HG03460 (cell line): ENCODE data around the gene PTPN5.

Experiments used
- ATAC-seq: cut with Tn5 transposase; IDR thresholded peaks from one replicate; pipeline ENCODE4 v1.9.1; 2021; ENCODE audit not compliant: unreplicated experiment

The PTPN5 gene

DNA sequence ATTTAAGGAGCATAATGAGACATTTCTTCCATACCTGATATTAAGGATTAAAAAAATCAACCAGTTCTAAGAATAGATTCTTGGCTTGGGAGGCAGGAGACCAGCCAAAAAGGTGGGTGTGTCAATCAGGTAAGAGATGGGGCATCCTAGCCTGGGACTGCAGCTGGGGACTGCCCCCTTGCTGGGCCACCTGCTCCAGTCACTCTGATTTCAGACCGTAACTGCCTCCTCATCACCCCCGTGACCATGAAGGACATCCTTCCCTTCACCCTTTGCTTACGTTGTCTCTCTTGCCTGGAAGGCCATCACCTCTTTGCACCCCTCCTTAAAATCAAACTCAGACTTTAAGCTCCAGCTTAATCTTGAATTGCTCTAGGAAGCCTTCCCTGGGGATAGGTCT is 17.9 kb downstream of the PTPN5 start:
- no peak for ATAC-seq

DNA sequence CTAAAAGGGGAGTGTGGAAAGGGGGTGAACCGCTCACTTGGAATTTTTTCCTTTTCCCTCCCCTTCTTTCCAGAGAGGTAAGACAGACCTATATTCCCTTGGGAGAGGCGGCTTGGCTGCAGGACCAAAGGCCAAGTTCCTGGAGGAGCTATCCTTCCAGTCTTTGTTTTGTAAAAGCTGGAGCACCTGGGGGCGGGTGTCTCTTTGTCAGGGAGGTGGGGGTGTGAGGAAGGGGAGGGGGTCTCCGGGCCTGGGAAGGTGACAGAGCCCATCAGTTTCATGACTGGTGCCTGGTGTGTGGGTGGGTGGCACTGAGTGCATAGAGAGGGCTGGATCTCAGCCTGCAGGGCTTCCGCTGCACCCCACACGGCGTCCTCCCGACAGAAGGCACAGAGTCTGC is 18.5 kb downstream of the PTPN5 start:
- ATAC-seq, result no peak

DNA sequence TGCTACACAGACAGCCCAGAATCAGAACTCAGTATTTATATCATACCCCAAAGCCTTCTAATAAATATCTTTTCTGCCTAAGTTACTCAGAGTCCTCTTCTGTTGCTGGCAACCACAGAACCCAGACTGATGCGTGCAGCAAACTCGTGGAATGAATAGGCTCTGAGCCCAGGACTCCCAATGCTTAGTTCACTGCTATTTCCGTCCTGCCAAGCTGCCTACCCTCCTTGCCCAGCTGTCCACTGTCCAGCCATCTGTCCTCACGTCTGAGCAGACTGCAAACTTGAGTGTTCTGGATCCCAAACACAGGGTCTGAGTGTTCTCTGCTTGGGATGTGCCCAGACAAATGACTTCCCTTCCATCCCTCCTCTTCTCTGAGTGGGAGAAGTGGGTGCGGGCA is 19.4 kb downstream of the PTPN5 start:
- no peak for ATAC-seq

DNA sequence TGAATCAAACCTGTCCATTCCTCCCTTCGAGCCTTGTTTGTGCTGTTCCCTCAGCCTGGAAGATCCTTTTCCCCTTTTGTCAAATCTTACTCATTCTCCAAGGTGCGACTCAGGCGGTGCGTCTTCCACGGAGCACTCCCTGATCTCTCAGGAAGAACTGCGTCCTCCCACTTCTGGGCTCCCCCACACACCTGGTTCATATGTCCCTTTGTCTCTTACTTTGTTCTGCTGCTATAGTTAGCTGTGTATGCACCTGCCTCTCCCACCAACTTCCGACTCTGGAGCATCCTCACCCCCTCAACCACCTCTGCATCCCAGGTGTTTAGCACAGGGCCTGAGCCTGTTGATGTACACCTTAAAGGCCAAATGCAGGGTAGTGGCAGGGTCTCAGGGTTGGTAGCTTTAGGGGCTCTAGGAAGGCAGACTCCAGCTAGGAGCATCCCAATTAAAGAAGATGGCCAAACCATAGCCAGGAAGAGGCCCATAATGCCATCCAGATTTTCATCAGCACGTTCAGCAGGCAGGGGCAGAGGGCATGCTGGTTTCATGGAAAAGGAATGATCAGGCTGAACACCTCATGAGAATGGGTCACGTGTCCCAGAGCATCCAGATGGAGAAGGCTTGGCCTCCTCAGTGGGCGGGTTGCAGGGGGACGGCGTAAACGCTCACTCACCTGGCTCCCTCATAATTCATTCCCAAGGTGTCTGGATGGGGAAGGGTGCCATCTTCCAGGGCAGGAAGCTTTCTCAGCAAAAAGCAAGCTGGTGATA is 20.1 kb downstream of the PTPN5 start:
- ATAC-seq, result no peak

DNA sequence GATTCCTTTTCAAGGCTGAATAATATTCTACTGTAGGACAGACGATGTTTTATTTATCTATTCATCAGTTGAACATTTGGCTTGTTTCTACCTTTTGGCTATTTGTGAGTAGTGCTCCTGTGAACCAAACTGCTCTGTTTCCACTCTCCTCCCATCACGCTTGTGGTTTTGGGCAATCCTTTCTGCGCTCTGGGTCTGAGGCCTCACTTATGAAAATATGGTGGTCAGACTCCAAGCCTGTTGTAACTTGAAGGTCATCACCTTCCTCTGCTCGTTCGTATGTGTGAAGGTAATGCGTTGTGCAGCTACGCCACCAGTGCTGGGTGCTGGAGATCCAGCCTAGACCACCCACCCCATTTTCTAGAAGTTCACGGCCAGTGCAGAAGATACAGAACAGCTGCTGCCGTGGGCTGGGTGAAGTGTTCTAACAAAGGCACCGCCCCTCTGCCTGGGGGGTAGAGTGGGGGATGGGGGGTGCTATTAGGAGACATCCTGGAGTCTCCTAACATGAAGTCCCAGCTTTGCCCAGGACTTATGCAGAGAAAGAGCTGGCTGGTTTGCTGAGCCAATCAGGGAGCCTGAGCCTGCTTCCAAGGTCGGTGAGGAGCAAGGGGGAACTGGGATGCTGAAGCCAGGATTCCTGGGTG is 21.0 kb downstream of the PTPN5 start:
- no peak for ATAC-seq

DNA sequence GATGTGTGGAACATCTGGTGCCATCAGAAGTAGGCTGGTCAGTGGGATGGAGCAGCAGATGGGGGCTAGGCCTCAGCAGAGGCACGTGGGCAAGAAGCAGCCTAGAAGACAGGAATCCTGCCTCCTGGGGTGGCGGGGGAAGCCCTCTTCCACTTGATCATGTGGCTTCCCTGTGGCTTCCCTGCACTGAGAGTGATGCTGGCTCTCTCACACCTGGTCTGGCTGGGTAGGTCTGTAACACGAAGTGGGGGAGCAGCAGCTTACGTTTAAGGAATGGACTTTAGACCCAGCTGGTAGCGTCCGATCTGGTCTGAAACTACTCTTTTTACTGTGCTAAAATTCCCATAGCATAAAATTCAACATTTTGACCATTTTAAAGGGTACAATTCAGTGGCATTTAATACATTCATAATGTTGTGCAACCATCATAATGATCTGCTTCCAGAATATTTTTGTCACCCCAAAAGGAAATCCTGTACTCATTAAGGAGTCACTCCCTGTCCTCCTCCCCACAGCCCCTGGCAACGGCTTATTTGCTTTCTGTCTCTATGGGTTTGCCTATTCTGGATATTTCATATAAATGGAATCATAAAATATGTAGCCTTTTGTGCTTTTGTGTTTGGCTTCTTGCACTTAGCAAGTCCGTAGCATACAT is 21.7 kb downstream of the PTPN5 start:
- ATAC-seq, result peak; percentile 53

DNA sequence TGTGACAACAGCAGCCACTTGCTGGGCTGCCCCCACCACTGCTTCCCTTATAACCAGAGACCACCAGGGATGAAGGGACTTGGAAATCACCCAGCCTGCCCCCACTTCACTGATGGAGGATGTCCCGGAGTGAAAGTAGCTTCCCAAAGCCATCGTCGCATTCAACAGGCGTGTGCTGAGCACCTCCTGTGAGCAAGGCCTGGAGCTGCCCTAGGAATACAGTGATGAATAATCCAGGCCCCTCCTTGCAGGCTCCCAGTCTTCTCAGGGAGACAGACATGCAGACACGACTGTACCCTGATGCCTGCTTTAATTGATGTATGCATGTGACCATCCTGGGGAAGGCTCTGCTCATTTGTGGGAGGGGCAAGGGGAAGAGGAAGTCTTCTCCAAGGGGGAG is 22.6 kb downstream of the PTPN5 start:
- ATAC-seq, result no peak

DNA sequence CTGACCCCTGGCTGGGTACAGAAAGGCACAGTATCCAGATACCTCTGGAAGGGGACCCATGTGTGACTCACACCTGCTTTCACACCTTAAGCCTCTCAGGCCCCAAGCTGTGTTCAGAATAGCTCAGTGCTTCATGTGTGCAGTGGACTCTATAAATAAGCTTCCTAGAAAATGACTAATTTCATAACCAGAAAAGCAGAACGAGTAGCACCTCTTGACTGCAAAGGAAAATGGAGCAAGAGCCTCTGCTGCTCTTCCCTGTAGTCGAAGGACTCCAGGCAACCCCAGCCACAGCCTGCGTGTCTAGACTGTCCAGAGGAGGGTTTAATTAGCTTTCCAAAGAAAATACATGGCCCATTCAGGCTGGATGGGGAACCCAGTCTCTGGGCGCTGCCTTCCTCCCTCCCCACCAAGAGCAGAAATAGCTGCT is 23.1 kb downstream of the PTPN5 start:
- ATAC-seq, result peak; percentile 88

DNA sequence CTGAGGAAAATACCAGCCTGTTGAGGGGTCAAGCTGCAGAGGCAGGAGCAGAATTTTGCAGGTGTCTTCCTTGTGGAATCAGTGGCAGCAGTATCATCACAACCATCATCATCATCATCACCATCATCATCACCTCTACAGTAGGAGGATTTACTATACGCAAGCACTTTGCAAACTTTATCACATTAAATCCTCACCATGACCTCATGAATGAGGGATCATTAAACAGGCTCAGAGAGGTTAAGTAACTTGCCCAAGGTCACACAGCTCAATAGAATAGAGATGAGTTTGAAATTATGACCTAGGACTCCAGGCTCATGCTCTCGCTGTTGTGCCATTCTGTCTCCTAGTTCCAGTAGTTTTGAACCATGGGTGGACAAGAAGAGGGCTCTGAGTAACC is 25.6 kb downstream of the PTPN5 start:
- ATAC-seq, result no peak

DNA sequence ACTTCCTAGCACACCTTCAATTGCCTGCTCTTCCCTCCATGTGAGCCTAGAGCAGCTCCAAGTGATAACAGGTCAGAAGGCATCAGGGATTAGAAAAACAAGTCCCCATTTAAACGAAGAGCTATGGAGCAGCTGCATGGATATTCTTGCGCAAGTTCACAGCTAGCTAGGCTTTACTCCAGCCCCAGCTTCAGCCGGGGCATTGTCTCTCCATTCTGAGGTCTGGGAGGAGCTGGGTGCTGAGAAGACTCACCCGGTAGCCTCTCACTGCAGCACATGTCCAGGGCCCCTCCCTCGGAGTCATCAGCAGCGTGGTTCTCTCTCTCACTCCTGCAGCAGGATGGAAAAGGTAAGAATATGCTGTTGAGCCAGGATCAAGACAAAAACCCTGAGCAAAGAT is 26.0 kb downstream of the PTPN5 start:
- no peak for ATAC-seq

DNA sequence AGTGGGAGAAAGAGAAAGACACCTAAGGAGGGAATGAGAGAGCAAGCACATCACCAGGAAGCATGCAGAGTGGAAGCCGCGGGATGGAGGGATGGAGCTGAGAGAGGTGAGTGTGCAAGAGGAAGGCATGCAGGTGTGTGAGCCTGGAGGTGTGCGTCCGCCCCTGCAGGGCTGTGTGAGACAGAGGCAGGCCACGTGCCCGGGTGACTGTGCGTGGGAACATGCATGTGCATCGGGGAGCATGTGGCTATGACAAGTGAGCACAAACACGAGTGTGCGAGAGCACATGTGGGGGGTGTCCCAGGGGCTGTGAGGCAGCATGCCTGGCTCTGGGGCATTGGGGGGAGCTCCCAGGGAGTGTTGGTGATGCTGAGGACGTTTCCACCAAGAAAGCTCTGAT is 29.9 kb downstream of the PTPN5 start:
- no peak for ATAC-seq

DNA sequence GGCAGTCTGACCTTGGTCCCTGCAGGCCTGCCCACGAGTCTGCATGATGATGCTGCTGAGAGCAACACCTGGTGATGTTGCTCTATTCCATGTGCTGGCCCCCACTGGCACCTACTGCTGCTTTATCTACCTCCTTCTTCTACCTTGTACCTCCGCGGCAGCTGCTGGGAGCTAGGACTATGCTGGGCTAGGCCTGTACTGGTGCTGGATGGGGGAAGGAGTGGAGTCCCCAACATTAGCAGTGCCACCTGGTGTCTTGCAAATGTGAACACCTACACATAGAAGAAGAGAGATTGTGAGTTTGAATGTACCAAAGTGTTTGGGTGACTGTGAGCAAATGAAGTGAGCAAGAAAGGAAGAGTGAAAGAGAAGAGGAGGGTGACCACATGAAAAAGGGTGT is 30.5 kb downstream of the PTPN5 start:
- ATAC-seq, result no peak

DNA sequence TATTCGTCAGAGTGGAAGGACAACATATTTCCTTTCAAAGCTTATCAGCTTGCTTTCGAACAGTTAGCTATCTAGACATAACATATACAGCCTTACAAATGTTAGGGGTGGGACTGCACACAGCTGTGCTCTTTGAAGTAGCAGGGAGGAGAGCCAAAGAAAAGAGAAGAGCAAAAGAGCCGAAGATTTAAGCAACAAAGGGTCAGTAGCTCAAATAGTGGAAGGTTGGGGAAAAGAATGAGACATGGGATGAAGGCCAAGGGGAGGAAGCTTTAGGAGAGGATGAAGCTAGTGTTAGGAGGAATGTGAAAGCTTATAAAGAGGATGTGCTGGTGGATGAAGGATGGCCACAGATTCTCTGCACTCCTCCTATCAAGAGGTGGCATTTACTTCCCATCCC is 33.8 kb downstream of the PTPN5 start:
- ATAC-seq, result no peak

DNA sequence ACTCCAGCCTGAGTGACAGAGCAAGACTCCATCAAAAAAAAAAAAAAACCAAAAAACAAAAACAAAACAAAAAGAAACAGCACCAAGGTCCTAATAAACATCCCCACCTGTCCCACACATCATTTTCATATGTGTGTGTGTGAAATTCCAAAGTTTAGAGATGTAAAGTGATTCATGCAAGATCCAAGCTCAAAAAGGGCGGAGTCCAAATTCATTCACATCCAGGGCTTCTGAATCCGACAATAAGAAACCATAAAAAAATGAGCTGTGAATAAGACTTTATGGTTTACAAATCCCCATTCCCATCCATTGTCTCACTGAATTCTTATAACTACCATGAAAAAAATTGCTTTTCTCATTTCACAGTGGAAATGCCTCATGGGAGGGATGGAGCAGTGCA is 34.7 kb downstream of the PTPN5 start:
- ATAC-seq, result no peak

DNA sequence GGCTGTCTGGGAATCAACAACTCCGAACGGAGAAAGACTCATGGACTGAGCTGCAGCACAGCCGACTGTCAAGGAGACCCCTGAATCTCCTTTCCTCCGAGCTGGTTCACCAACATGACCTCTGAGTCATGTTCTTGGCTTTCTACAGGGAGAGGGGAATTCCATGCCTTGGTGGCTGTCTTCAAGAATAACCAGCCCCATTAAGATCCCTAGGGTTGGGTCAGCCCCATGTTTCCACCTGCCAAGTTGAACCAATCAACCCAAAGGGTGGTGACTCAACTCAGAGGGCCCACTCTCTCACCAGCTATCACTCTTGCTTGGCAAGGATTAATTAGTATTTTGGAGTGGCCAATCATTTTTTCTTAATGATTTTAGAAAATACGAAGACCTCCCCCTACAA is 37.3 kb downstream of the PTPN5 start:
- ATAC-seq, result no peak

DNA sequence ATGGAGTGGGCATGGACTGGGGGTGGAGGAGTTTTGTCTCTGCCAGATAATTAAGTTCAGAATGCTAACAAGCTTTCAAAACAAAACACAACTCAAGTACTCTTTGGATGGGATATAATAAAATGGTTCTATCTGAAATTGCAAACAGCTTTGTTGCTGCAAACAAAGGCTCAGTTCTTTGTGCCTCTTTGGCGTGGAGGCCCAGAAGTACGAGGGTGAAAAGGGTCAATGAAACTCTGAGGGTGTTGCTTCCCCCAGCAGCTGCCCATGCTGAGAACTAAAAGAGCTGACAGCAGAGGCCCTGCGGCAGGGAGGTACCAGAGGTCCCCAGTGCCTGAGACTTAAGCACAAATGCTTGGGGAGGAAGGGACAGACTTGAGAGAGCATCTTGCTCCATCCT is 39.1 kb downstream of the PTPN5 start:
- no peak for ATAC-seq

DNA sequence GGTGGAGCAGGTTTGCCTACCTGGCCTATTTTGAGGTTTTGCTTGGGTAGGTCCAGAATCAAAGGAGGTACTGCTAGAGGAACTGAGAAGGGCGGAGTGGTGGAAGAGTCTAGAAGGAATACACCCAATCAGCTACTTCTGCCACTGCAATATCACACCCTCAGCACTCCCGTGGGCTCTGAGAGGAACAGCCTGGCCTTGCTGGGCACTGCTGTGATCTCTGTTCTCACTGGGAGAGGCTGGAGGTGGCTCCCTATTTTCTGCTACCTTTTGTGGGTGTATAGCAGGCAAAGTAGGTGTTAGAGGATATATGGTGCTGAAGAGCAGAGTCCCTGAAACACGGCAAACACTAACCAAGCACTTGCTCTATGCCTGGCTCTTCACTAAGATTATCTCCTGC is 40.7 kb downstream of the PTPN5 start:
- no peak for ATAC-seq

DNA sequence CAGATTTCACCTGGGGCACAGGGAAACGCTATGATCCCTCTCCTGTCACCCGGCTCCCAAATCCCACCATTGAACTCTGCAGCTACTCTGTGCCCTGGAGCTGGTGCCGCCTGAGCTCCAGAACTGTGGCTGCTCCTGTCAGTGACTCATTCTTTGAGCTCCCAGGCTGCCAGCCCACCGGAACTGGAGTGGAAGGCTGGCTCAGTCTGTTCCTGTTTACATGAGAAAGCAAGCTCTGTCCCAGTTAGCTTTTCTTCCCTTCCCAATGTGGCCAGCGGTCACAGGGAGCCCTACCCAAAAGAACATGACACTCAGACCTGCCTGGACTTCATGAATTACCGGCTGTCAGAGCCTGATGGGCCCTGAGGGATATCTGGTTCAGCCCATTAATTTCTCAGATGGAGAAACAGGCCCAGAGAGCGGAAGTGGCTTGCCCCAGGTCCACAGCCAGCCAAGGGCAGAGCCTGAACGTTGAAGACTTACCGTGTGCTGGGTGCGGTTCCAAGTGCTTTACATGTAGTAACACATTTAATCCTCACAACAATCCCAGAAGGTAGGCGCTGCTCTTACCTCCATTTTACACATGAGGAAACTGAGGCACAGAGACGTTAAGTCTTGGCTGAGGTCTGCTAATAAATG is 41.8 kb downstream of the PTPN5 start:
- ATAC-seq, result no peak

DNA sequence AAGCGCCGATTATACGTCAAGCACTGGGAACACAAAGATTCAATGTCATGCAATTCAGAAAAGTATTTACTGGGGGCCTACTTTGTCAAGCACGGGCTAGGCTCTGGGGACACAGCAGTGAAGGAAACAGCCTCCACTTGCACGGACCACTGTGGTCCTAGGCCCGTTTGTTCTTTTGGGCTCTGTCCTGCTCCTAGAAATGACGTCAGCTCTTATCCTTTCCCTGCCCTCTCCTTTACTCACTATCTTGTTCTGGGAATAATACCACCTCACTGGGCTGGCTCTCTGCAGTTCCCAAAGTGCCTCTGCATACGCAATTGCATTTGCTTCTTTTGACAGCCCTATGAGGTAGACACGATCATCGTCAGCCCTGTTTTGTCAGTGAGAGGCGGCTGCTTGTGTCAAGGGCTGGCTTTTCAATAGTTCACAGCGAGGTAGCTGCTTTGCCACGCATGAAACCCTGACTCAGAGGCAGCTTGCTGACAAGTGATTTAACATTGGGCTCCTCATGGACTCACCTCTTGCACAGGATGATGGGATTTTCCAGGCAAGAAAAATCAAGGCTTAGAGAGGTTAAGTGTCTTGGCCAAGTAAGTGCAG is 42.7 kb downstream of the PTPN5 start:
- no peak for ATAC-seq

DNA sequence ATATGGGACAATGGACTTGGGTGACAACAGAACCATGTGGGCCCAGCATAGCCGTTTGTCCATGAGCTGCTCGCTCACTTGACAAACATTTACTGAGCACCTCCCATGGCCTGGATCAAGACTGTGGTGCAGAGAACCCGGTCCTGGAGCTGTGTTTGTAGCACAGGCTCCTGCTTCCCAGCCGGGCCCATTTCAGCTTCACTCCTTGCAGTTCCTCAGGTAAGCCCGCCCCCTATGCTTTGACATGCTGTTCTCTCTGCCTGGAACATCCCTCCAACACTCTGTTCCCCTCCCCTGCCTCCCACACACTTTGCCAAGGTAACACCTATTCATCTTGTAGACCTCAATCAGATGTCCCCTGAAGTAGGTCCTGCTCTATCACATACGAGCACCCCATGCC is 46.3 kb downstream of the PTPN5 start:
- no peak for ATAC-seq

DNA sequence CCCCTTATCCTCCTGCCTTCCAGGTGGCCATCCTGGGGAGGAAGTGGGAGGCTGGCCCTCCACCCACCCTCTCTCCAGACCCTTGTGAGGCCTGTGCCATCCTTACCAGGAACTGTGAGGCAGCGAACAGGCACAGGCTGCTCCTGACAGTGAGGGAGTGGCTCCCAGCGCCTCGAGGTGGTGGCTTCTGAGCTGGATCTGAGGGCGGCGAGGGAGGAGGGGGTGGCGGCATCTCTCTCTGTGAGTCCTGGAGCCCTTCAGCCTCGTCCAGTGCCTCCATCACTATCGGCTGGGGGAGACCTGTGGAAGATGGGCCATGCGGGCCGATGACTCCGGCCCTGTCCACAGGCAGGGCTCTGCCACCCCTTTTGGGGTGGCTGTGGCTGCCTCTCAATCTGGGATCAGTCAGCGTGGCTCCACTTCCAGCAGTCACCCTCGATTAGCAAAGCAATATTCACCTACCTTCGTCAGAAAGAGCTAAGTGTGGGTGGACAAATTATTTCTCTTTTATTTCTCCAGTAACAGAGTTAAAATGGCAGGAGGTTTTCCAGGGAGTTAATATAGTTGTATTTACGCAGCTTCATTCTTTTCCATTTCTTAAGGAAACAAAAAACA is 47.6 kb downstream of the PTPN5 start:
- no peak for ATAC-seq
